SU-DHL-6 (cell line): ENCODE results near the gene CCDC88C.

Experiments
- EZH2phosphoT487 ChIP-seq: fragments of 200-600 bp; sonication (generic), shearing (Covaris generic); conservative IDR thresholded peaks from 2 replicates; pipeline ENCODE4 v1.6.1; 2018; ENCODE audit warnings: mild to moderate bottlenecking, antibody characterized with exemption, low read length, moderate library complexity, mixed read lengths
- TF ChIP-seq, protein P1 (sequence below): fragments of 200-600 bp; sonication (generic); IDR thresholded peaks from one replicate; pipeline ENCODE4 v1.5.1; 2017; ENCODE audit warnings: antibody characterized with exemption, mild to moderate bottlenecking, low read length, moderate library complexity; ENCODE audit not compliant: insufficient read depth, poor library complexity, severe bottlenecking

DNA sequence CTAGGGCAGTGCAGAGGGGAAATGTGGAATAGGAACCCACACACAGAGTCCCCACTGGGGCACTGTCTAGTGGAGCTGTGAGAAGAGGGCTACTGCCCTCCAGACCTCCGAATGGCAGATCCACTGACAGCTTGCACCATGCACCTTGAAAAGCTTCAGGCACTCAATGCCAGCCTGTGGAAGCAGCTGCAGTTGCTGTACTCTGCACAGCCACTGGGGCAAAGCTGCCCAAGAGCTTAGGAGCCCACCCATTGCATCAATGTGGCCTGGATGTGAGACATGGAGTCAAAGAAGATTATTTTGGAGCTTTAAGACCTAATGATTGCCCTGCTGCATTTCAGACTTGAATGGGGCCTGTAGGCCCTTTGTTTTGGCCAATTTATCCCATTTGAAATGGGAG is 21.7 kb upstream of the CCDC88C start:
- TF ChIP-seq, protein P1, sequence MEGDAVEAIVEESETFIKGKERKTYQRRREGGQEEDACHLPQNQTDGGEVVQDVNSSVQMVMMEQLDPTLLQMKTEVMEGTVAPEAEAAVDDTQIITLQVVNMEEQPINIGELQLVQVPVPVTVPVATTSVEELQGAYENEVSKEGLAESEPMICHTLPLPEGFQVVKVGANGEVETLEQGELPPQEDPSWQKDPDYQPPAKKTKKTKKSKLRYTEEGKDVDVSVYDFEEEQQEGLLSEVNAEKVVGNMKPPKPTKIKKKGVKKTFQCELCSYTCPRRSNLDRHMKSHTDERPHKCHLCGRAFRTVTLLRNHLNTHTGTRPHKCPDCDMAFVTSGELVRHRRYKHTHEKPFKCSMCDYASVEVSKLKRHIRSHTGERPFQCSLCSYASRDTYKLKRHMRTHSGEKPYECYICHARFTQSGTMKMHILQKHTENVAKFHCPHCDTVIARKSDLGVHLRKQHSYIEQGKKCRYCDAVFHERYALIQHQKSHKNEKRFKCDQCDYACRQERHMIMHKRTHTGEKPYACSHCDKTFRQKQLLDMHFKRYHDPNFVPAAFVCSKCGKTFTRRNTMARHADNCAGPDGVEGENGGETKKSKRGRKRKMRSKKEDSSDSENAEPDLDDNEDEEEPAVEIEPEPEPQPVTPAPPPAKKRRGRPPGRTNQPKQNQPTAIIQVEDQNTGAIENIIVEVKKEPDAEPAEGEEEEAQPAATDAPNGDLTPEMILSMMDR, result no peak
- no peak for TF ChIP-seq EZH2phosphoT487
